OCI-LY3 (cell line): ENCODE data around the gene INSYN1.

Source experiments
- EZH2phosphoT487 ChIP-seq: fragments of 200-600 bp; shearing (Covaris generic); IDR thresholded peaks from 2 replicates; pipeline ENCODE4 v1.6.1; 2018; ENCODE audit warnings: antibody characterized with exemption, mixed run types, low read depth
- TF ChIP-seq, protein P1 (sequence below): fragments of 200-600, 300-600 bp; sonication (generic); IDR thresholded peaks from 2 replicates; pipeline ENCODE4 v1.5.1; 2014; ENCODE audit warnings: antibody characterized with exemption, low read length, low read depth

GRCh38 chr15:73716417-73716816, 36.7 kb downstream of the INSYN1 start:
- TF ChIP-seq, protein P1, sequence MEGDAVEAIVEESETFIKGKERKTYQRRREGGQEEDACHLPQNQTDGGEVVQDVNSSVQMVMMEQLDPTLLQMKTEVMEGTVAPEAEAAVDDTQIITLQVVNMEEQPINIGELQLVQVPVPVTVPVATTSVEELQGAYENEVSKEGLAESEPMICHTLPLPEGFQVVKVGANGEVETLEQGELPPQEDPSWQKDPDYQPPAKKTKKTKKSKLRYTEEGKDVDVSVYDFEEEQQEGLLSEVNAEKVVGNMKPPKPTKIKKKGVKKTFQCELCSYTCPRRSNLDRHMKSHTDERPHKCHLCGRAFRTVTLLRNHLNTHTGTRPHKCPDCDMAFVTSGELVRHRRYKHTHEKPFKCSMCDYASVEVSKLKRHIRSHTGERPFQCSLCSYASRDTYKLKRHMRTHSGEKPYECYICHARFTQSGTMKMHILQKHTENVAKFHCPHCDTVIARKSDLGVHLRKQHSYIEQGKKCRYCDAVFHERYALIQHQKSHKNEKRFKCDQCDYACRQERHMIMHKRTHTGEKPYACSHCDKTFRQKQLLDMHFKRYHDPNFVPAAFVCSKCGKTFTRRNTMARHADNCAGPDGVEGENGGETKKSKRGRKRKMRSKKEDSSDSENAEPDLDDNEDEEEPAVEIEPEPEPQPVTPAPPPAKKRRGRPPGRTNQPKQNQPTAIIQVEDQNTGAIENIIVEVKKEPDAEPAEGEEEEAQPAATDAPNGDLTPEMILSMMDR, result no peak
- TF ChIP-seq EZH2phosphoT487, result no peak
